ENCODE results near the gene CDPF1.

GRCh38 chr22:46293577-46294260 lies 43.6 kb upstream of the CDPF1 start:
- TF ChIP-seq CTCF (optimal IDR thresholded peaks at IDR 0.05 in 1 of 3, IDR thresholded peaks at IDR 0.05 in 1 of 3, conservative IDR thresholded peaks at IDR 0.05 in 1 of 3; ENCODE audit: extremely low read depth in 1 of 3, insufficient read depth in 2 of 3, low read length in 3 of 3) (no peak), EZH2 (IDR thresholded peaks at IDR 0.05; ENCODE audit: low read length) (no peak)

Measured in keratinocyte (primary cell).